Measurements from ENCODE around the gene STX8. TPM values are rescaled to one million over a fixed set of nuclear protein-coding genes. Genes with fewer than 3 reads are reported as not detected.
"Not testable (repeated sequence)": the region's sequence is repeated elsewhere in the genome, so short reads cannot be mapped to it uniquely, and the experiment has no call there.

STX8 gene
- 10 to 100 TPM; 52.5 to 68.2 (median 60.0) TPM for polyA plus RNA-seq (ENCODE audit: insufficient read depth in 1 of 5, insufficient read length in 5 of 5, low replicate concordance in 1 of 5)
- long read RNA-seq, donor 1, transcript STX8-201 (8 exons, 1,246 nt) = major isoform, 16 of 37 reads
- long read RNA-seq, donor 1, transcript STX8-203 (2 exons, 372 nt) = minor isoform, 9 of 37 reads
- long read RNA-seq, donor 1, partial matches to known transcripts = 9 of 37 reads
- long read RNA-seq, donor 1, other reads (novel, unspliced or antisense) = 0 of 37 reads
- long read RNA-seq, donor 2, transcript STX8-203 (2 exons, 372 nt) = minor isoform, 6 of 35 reads
- long read RNA-seq, donor 2, transcript STX8-201 (8 exons, 1,246 nt) = major isoform, 18 of 35 reads
- long read RNA-seq, donor 2, partial matches to known transcripts = 10 of 35 reads
- long read RNA-seq, donor 2, other reads (novel, unspliced or antisense) = 0 of 35 reads
- long read RNA-seq, donor 3, transcript STX8-201 (8 exons, 1,246 nt) = major isoform, 12 of 28 reads
- long read RNA-seq, donor 3, transcript STX8-203 (2 exons, 372 nt) = minor isoform, 10 of 28 reads
- long read RNA-seq, donor 3, partial matches to known transcripts = 6 of 28 reads
- long read RNA-seq, donor 3, other reads (novel, unspliced or antisense) = 0 of 28 reads
- long read RNA-seq, donor 4, transcript STX8-203 (2 exons, 372 nt) = minor isoform, 5 of 14 reads
- long read RNA-seq, donor 4, transcript STX8-201 (8 exons, 1,246 nt) = major isoform, 9 of 14 reads
- long read RNA-seq, donor 4, partial matches to known transcripts = 0 of 14 reads
- long read RNA-seq, donor 4, other reads (novel, unspliced or antisense) = 0 of 14 reads
- long read RNA-seq, donor 5, transcript STX8-201 (8 exons, 1,246 nt) = major isoform, 33 of 47 reads
- long read RNA-seq, donor 5, transcript STX8-203 (2 exons, 372 nt) = minor isoform, 7 of 47 reads
- long read RNA-seq, donor 5, partial matches to known transcripts = 7 of 47 reads
- long read RNA-seq, donor 5, other reads (novel, unspliced or antisense) = 0 of 47 reads
- long read RNA-seq, donor 6, transcript STX8-201 (8 exons, 1,246 nt) = major isoform, 18 of 39 reads
- long read RNA-seq, donor 6, transcript STX8-203 (2 exons, 372 nt) = minor isoform, 5 of 39 reads
- long read RNA-seq, donor 6, partial matches to known transcripts = 13 of 39 reads
- long read RNA-seq, donor 6, other reads (novel, unspliced or antisense) = 0 of 39 reads
- long read RNA-seq, donor 7, transcript STX8-201 (8 exons, 1,246 nt) = major isoform, 20 of 21 reads
- long read RNA-seq, donor 7, partial matches to known transcripts = 0 of 21 reads
- long read RNA-seq, donor 7, other reads (novel, unspliced or antisense) = 0 of 21 reads
- long read RNA-seq, donor 8, transcript STX8-201 (8 exons, 1,246 nt) = major isoform, 9 of 9 reads
- long read RNA-seq, donor 8, partial matches to known transcripts = 0 of 9 reads
- long read RNA-seq, donor 8, other reads (novel, unspliced or antisense) = 0 of 9 reads

- DNase-seq = peak; percentile 78 to 80
Observed at GRCh38 chr17:9575381-9576101, at the start of gene STX8. Gene STX8, minus strand, starts transcription at chr17:9575820. Its CDS starts 12 bp downstream, at chr17:9575808.

GRCh38 chr17:9622961-9623360, 47.3 kb upstream of the STX8 start:
- DNase-seq = no peak

GRCh38 chr17:9615486-9615885, 39.9 kb upstream of the STX8 start:
- no peak for DNase-seq

GRCh38 chr17:9612006-9612405, 36.4 kb upstream of the STX8 start:
- DNase-seq = no peak

- no peak for DNase-seq
Observed at GRCh38 chr17:9611557-9611956, 35.9 kb upstream of the STX8 start.

GRCh38 chr17:9607058-9607457, 31.4 kb upstream of the STX8 start:
- not testable (repeated sequence) for DNase-seq

GRCh38 chr17:9606453-9606852, 30.8 kb upstream of the STX8 start:
- DNase-seq = no peak

GRCh38 chr17:9604583-9604982, 29.0 kb upstream of the STX8 start:
- not testable (repeated sequence) for DNase-seq

- DNase-seq = no peak
Observed at GRCh38 chr17:9598661-9599060, 23.0 kb upstream of the STX8 start.

GRCh38 chr17:9597638-9598037, 22.0 kb upstream of the STX8 start:
- not testable (repeated sequence) for DNase-seq

GRCh38 chr17:9594065-9594464, 18.4 kb upstream of the STX8 start:
- no peak for DNase-seq

- DNase-seq = no peak
Observed at GRCh38 chr17:9587969-9588656, 12.5 kb upstream of the STX8 start.

- no peak for DNase-seq
Observed at GRCh38 chr17:9577373-9577709, 1.7 kb upstream of the STX8 start.

GRCh38 chr17:9576521-9577372, 1.1 kb upstream of the STX8 start, which contains the start of gene CFAP52:
Gene CFAP52, plus strand, starts transcription at chr17:9576642. Its CDS starts 54 bp downstream, at chr17:9576696.
- peak; percentile 64 to 67 for DNase-seq

GRCh38 chr17:9571201-9571600, 4.4 kb downstream of the STX8 start:
- DNase-seq = no peak

- no peak for DNase-seq
Observed at GRCh38 chr17:9568957-9569588, 6.5 kb downstream of the STX8 start.

GRCh38 chr17:9568004-9568403, 7.6 kb downstream of the STX8 start:
- no peak for DNase-seq

GRCh38 chr17:9566739-9567138, 8.9 kb downstream of the STX8 start:
- DNase-seq = not testable (repeated sequence)

- peak in 1 of 2 donors; percentile 24 for DNase-seq
Observed at GRCh38 chr17:9566067-9566466, 9.6 kb downstream of the STX8 start.
